Natural killer cell (primary cell): Measurements from ENCODE around the gene SLC39A7. TPM values are rescaled to one million over a fixed set of nuclear protein-coding genes. Genes with fewer than 3 reads are reported as not detected.

Experiments
- ATAC-seq, 3 donors: fragments of 150-1000 bp in 2 of 3; fragments of 200-7000 bp in 1 of 3; cut with Tn5 transposase; 1 replicate in 1 of 3; 2 replicates in 2 of 3; pipeline ENCODE4 v1.10.0; 2021; ENCODE audit warnings: mild to moderate bottlenecking in 2 of 3, moderate library complexity in 2 of 3
- DNase-seq, 2 donors: peaks; one replicate each; pipeline versions ENCODE4 v3.0.0 to v3.0.0-alpha.2; 2013 to 2021; ENCODE audit warnings: mixed read lengths in 1 of 2
- H3K27ac ChIP-seq: one replicate; pipeline ENCODE4 v1.5.1; 2013; ENCODE audit warnings: mild to moderate bottlenecking, low read length
- H3K27me3 ChIP-seq: one replicate; pipeline ENCODE4 v1.6.1; 2013; ENCODE audit warnings: low read length; ENCODE audit not compliant: control insufficient read depth, insufficient read depth
- H3K36me3 ChIP-seq: one replicate; pipeline ENCODE4 v1.6.1; 2013; ENCODE audit warnings: low read length; ENCODE audit not compliant: control insufficient read depth, insufficient read depth
- H3K4me1 ChIP-seq: one replicate; pipeline ENCODE4 v1.6.1; 2013; ENCODE audit warnings: low read length; ENCODE audit not compliant: control insufficient read depth, insufficient read depth
- H3K4me3 ChIP-seq: one replicate; pipeline ENCODE4 v1.5.1; 2013; ENCODE audit warnings: low read length
- H3K9me3 ChIP-seq: one replicate; pipeline ENCODE4 v1.6.1; 2013; ENCODE audit warnings: low read length; ENCODE audit not compliant: control insufficient read depth, insufficient read depth
- H3K27ac Mint-ChIP-seq, 2 donors: one replicate each; pipeline ENCODE4 v1.8.0; 2022; ENCODE audit warnings: mild to moderate bottlenecking in 2 of 2, mixed read lengths in 2 of 2, moderate library complexity in 1 of 2
- H3K27me3 Mint-ChIP-seq, 2 donors: one replicate each; pipeline ENCODE4 v1.8.0; 2022; ENCODE audit warnings: low read depth in 2 of 2, mixed read lengths in 2 of 2
- H3K36me3 Mint-ChIP-seq: one replicate; pipeline ENCODE4 v1.8.0; 2022; ENCODE audit warnings: mixed read lengths
- H3K4me1 Mint-ChIP-seq, 2 donors: one replicate each; pipeline ENCODE4 v1.8.0; 2022; ENCODE audit warnings: mixed read lengths in 2 of 2
- H3K4me3 Mint-ChIP-seq: one replicate; pipeline ENCODE4 v1.8.0; 2022; ENCODE audit warnings: mild to moderate bottlenecking, moderate library complexity, mixed read lengths
- H3K9me3 Mint-ChIP-seq, 2 donors: one replicate each; pipeline ENCODE4 v1.8.0; 2022; ENCODE audit warnings: mixed read lengths in 2 of 2
- WGBS: methylation state at CpG from one replicate; pipeline ENCODE4 v1.1.7; 2013; ENCODE audit warnings: missing lambda C conversion rate; ENCODE audit not compliant: insufficient coverage; 5-methylcytosine and 5-hydroxymethylcytosine counted together
- intact Hi-C: fragments of 100-400 bp; cut with micrococcal nuclease; formaldehyde crosslinking; loops from one replicate; pipeline ENCODE4 v1.14.2; 2022
- total RNA-seq, 4 donors: library from RNA; stranded (reverse); fragments of 120-200 nt in 1 of 4; gene quantifications; one replicate each; pipeline versions ENCODE4 v1.2.3 to v1.2.4, GENCODE V29; 2013 to 2022
- TF ChIP-seq, protein P1 (sequence below): fragments of 200-600 bp; IDR thresholded peaks from one replicate; pipeline ENCODE4 v1.8.0; 2022; ENCODE audit warnings: antibody characterized with exemption

SLC39A7 gene
- total RNA-seq, 3 donors from 2014 or later (not counting 1 experiment from before 2014, with no cell fraction given) = 38.9 to 45.7 (median 45.6) TPM

DNA sequence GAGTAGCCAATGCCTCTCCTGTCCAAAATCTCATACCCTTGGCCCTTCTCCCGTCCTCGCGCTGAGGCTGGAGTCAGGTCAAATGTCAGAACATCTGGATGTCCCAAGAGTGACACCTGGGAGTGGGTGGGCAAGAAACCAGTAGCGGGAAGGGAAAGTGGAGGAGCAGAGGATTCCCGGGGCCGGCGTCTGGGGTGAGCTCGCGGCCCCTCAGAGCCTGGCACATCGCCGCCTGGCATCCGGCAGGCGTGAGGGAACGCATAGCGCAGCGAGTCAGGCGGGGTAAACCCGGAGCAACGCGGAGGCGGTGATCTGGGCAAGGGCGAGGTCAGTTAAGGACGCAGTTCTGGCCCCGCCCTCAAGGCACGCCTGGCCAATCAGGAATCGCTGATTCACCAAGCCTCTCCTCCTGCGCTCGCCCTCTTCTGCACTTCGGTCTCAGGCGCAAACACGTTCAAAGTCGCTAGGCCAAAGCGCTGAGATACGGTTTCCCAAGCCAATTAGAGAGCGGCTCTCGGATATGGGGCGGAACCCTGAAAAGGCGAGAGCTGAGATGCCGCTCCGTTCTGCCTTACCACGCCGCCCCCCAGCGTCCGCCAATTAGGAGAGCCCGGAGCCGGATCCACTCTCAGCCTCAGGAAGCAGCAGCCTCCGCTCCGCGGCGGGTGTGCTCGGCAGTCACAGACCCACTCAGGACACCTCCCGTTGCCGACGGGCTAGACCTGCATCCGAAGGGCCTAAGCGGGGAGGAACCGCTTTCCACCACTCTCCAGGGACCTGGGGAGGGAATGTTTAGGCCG, 48.5 kb downstream of the SLC39A7 start:
- H3K9me3 Mint-ChIP-seq = no peaks in the 10 kb centered on the region
- no peaks in the 10 kb centered on the region for H3K36me3 Mint-ChIP-seq
- TF ChIP-seq, protein P1, sequence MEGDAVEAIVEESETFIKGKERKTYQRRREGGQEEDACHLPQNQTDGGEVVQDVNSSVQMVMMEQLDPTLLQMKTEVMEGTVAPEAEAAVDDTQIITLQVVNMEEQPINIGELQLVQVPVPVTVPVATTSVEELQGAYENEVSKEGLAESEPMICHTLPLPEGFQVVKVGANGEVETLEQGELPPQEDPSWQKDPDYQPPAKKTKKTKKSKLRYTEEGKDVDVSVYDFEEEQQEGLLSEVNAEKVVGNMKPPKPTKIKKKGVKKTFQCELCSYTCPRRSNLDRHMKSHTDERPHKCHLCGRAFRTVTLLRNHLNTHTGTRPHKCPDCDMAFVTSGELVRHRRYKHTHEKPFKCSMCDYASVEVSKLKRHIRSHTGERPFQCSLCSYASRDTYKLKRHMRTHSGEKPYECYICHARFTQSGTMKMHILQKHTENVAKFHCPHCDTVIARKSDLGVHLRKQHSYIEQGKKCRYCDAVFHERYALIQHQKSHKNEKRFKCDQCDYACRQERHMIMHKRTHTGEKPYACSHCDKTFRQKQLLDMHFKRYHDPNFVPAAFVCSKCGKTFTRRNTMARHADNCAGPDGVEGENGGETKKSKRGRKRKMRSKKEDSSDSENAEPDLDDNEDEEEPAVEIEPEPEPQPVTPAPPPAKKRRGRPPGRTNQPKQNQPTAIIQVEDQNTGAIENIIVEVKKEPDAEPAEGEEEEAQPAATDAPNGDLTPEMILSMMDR = no peak
- Histone ChIP-seq H3K27ac (peak overlapping the region; percentile 94), H3K9me3 (no peaks in the 10 kb centered on the region), H3K27me3 (no peaks in the 10 kb centered on the region), H3K4me1 (peaks cover 28% of the 10 kb centered on the region), H3K36me3 (peaks cover 7% of the 10 kb centered on the region), H3K4me3 (peak overlapping the region; percentile 68)
- intact Hi-C loops = loop anchor here (1.0 kb wide), 5 partner anchors 22 to 235 kb away; partner anchors contain the start of genes RXRB, SLC39A7 and VPS52
- H3K27me3 Mint-ChIP-seq = peaks cover 0 to under 1% of the 10 kb centered on the region in 2 donors
- ATAC-seq = peak; percentile 86 to 96 (median 88)
- peak; percentile 96 to 99 for DNase-seq
- peaks cover 22 to 37% of the 10 kb centered on the region in 2 donors for H3K4me1 Mint-ChIP-seq
- peak overlapping the region; percentile 95 to 97 for H3K27ac Mint-ChIP-seq
- WGBS = under 1% methylated on average over 58 of the region's 58 CpGs
- H3K4me3 Mint-ChIP-seq = peak overlapping the region; percentile 90

DNA sequence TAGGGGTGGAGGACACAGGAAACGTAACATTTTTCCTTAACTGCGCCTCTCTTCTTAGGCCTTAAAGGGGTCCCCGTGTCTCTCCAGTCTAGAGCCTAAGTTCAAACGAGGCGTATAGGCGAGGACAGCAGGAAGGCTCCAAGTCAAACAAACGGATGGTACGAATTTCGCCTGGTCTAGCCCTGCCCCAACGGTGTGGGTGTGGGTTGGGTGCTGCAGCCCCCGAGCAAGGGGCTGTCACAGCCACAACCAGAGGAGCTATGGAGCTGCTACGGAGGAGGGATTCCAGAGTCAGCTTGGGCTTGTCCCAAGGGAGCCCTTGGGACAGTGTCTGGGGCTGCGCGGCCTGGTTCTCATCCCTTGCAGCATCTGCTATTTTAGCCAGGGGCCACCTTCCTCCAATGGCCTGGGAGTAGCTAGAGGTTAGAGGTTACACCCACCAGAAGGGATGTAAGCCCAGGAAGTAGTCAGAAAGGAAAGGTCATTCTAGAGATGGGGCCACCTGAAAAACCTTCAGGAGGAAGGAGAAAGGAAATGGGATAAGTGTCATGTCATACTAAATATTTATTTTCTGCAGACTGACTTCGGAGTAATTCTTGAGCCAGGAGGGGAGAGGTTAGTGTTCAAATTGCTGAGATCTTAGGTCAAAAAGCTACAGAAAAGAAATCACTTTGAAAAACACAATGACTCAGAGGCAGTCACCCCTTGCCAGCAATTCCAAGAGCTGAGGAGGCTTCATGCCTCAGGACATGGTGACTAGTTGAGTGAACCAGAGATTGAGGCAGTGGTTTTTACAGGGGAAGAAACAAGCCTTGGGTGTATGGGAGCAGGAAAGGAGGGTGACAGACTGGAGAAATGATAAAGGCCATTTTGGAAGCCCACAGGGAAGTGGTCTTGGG, 49.3 kb downstream of the SLC39A7 start:
- 24% methylated on average over 15 of the region's 15 CpGs for WGBS
- Mint-ChIP-seq H3K4me1 (peaks cover 22 to 37% of the 10 kb centered on the region in 2 donors), H3K27ac (peak overlapping the region; percentile 95 to 97), H3K36me3 (no peaks in the 10 kb centered on the region), H3K4me3 (peak overlapping the region; percentile 90), H3K27me3 (no peaks in the 10 kb centered on the region), H3K9me3 (no peaks in the 10 kb centered on the region)
- Histone ChIP-seq H3K4me1 (peaks cover 28% of the 10 kb centered on the region), H3K9me3 (no peaks in the 10 kb centered on the region), H3K27ac (peak overlapping the region; percentile 94), H3K4me3 (peak overlapping the region; percentile 68), H3K27me3 (no peaks in the 10 kb centered on the region), H3K36me3 (peaks cover 11% of the 10 kb centered on the region)
- peak in 1 of 2 donors; percentile 18 for DNase-seq
- no peak for ATAC-seq
- TF ChIP-seq, protein P1 = no peak
- intact Hi-C loops = loop anchor here (1.0 kb wide), 2 partner anchors 21 to 50 kb away; partner anchors contain the start of genes RXRB, SLC39A7 and VPS52

DNA sequence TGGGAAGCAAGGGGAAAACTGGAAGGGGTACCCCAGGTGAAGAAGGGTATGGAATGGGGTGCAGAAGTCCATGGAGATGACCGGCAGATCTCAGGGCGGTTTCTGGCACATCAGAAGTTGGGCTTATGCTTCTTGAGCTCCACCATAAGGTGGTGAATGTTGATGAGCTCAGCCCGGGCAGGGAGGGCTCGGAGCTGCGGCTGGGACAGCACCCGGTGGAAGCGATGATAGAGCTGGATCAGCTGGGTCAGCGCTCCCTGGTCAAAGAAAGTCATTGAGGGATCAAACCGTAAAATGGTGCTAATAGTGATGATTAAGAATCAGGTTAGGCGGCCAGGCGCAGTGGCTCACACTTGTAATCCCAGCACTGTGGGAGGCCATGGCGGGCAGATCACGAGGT, 50.1 kb downstream of the SLC39A7 start:
- no peaks in the 10 kb centered on the region for H3K36me3 Mint-ChIP-seq
- DNase-seq (no peak), ATAC-seq (no peak)
- TF ChIP-seq, protein P1 = no peak
- H3K27ac Mint-ChIP-seq = peak overlapping the region; percentile 95 to 97
- intact Hi-C loops = no loop called here
- no peaks in the 10 kb centered on the region for H3K27me3 Mint-ChIP-seq
- H3K4me3 Mint-ChIP-seq = peak overlapping the region; percentile 90
- Histone ChIP-seq H3K27ac (no peak overlapping the region), H3K27me3 (no peaks in the 10 kb centered on the region), H3K4me3 (no peak overlapping the region), H3K9me3 (no peaks in the 10 kb centered on the region), H3K36me3 (peaks cover 14% of the 10 kb centered on the region), H3K4me1 (peaks cover 28% of the 10 kb centered on the region)
- H3K4me1 Mint-ChIP-seq = peaks cover 22 to 37% of the 10 kb centered on the region in 2 donors
- 98% methylated on average over 13 of the region's 13 CpGs for WGBS
- no peaks in the 10 kb centered on the region for H3K9me3 Mint-ChIP-seq
